Tongue (tissue), 2 donors: ENCODE data around the gene SPDYE17. TPM values are rescaled to one million over a fixed set of nuclear protein-coding genes. Genes with fewer than 3 reads are reported as not detected.
"Not testable (repeated sequence)": the region's sequence is repeated elsewhere in the genome, so short reads cannot be mapped to it uniquely, and the experiment has no call there.

Experiments used
- DNase-seq: peaks from one replicate; pipeline ENCODE4 v3.0.0-alpha.2; 2015
- total RNA-seq: library from RNA; depleted of rRNA; stranded (reverse); fragments of >200 nt; gene quantifications from one replicate; pipeline ENCODE4 v1.2.3, GENCODE V29; 2014

SPDYE17 gene
- total RNA-seq: not detected

GRCh38 chr7:77032261-77032660 lies at the start of gene SPDYE17:
TSS of gene SPDYE17 (minus strand) at chr7:77032361. CDS start at chr7:77030570, 1,791 bp downstream.
- DNase-seq: not testable (repeated sequence)

DNA sequence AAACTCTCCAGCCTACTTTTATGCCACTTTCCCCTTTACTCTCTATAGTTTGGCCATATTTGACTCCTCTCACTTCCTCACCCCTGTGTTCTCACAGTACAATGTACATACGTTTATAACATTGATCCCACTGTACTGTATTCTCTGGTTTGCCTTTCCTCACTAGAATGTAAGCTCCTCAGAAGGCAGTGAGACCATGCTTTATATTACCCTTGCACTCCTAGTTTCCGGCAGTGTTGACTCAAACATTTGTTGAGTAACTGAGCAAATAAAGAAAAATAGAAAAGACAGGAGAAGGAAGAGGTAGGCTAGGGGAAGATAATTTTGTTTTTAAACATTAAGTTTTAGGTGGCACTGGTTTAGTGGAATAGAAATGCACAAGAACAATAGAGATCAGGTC lies 48.1 kb upstream of the SPDYE17 start:
- not testable (repeated sequence) for DNase-seq

GRCh38 chr7:77079624-77080023 lies 47.5 kb upstream of the SPDYE17 start:
- DNase-seq: not testable (repeated sequence)

DNA sequence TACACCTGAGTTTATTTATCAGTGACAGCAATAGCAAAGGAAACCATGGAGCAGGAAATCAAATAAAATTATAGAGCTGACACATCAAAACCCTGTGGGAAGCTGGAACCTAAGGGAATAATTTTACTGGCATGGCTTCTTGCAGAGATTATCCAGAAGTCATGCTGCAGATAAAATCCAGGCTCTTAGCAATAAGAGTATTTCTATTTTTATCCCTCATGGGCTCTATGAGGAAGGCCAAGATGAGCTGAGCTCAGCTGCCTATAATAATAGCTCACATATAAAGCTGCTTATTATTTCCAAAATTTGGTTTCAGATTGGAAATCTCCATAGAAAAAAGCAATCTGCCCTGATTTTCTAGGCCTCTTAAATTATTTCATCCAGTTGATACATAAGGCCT lies 47.0 kb upstream of the SPDYE17 start:
- not testable (repeated sequence) for DNase-seq

- not testable (repeated sequence) for DNase-seq
Observed at GRCh38 chr7:77077060-77077459, 44.9 kb upstream of the SPDYE17 start.

GRCh38 chr7:77074786-77075396 lies 42.7 kb upstream of the SPDYE17 start:
- not testable (repeated sequence) for DNase-seq

- not testable (repeated sequence) for DNase-seq
Observed at GRCh38 chr7:77071108-77071507, 38.9 kb upstream of the SPDYE17 start.

GRCh38 chr7:77065869-77066268 lies 33.7 kb upstream of the SPDYE17 start:
- DNase-seq: not testable (repeated sequence)

DNA sequence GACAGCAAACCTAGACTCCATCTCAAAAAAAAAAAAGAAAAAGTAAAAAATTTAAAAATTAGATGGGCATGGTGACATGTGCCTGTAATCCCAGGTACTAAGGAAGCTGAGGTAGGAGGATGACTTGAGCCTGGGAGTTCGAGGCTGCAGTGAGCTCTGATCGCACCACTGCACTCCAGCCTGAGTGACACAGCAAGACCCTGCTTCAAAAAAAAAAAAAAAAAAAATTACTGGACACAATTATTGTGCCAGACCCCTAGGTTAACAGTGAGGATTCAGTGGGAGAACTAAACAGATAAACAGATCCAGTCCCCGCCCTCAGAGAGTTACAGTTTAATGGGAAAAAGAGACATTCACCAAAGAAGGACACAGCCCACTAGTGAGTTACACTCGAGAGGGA lies 31.6 kb upstream of the SPDYE17 start:
- DNase-seq: not testable (repeated sequence)

DNA sequence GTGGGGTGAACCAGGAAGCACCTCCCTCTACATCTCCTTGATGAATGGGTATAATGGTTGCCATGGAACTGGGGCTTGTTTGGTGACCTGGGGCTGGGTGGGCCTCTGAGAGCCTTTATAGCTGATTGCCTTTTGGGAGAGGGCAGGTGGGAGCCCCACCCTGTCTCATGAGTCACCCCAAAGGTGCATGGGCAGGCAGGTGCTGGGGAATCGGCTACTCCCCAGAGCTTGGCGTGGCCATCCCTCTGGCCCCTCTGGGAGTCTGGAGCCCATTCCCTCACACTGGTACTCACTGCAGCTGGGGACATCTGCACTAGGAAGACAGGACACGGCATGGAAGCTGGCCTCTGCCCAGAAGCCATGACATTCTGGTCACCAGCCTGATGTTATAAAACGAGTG lies 30.4 kb upstream of the SPDYE17 start, which contains the start of gene SPDYE18:
TSS of gene SPDYE18 (minus strand) at position 2 of the 400 bp plus-strand sequence. CDS start 2,046 bp downstream, outside the sequence.
- DNase-seq: not testable (repeated sequence)

- not testable (repeated sequence) for DNase-seq
Observed at GRCh38 chr7:77026349-77026748, 5.8 kb downstream of the SPDYE17 start.

- DNase-seq: not testable (repeated sequence)
Observed at GRCh38 chr7:77010074-77010680, 22.0 kb downstream of the SPDYE17 start.

DNA sequence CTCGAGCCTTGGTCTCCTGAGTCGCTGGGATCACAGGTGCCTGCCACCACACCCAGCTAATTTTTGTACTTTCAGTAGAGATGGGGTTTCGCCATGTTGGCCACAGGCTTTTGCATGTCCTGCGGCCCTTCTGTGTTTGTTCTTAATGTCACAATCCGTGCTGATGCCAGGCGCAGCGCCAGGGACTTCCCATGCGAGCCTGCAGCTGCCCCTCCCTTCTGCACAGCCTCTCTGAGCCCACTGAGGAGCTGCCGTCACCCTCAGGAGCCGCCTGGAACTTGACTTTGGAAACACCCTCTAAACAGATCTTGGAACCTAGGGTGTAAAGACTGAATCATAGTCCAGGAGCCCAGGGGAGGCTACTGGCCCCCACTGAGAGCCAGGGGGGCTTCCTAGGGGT lies 24.2 kb downstream of the SPDYE17 start:
- peak; percentile 60 for DNase-seq

DNA sequence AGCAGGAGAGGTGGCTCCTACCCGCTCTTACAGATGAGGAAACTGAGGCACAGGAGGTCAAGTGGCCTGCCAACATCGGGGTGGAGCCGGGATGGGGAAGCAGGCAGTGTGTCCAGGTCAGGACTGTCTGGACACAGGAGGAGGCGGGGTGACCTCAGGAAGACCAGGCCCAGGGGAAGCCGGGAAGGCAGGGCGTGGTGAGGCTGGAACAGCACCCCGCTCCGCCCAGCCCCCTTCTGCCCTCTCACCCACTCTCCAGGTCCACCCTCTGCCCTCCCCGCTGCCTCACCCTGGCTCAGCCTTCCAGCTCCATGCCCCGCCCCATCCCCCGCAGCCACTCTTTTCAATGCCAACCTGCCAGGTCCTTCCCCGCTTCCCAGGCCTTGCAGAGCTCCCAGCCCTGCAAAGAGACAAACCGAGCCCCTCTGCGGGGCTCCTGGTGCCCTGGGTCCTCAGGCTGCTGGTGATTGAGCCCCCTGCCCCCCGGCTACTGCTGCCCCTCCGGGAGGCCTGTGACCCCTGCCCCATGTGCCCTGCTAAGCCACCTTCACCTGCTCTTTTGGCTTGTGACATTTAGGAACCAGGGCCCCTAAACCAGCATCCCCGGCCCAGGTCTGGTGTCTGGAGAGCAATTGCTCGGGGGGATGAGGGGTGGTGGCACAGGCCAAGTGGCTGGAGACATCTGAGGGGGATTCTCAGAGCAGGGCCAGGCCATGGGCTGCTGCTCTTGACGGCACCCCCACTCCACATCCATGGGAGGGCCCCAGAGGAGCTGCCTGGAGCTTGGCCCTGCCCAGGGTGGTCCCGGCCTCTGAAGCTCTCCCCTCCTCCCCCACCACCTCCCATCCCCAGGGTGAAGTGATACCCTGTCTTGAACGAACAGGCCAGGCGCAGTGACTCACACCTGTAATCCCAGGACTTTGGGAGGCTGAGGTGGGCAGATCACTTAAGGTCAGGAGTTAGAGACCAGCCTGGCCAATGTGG lies 25.7 kb downstream of the SPDYE17 start:
- DNase-seq: not testable (repeated sequence)

- not testable (repeated sequence) for DNase-seq
Observed at GRCh38 chr7:77005461-77006057, 26.6 kb downstream of the SPDYE17 start.

GRCh38 chr7:77004151-77004550 lies 28.0 kb downstream of the SPDYE17 start:
- DNase-seq: not testable (repeated sequence)

GRCh38 chr7:77003241-77003640 lies 28.9 kb downstream of the SPDYE17 start:
- not testable (repeated sequence) for DNase-seq

GRCh38 chr7:77002678-77003233 lies 29.4 kb downstream of the SPDYE17 start:
- DNase-seq: not testable (repeated sequence)

- DNase-seq: not testable (repeated sequence)
Observed at GRCh38 chr7:77002104-77002503, 30.1 kb downstream of the SPDYE17 start.

GRCh38 chr7:76999474-77000107 lies 32.6 kb downstream of the SPDYE17 start:
- not testable (repeated sequence) for DNase-seq
